Adipose tissue (tissue), 3 donors: ENCODE measurements around the gene TRIM7. TPM values are rescaled to one million over a fixed set of nuclear protein-coding genes. Genes with fewer than 3 reads are reported as not detected.
"Not testable (repeated sequence)": the region's sequence is repeated elsewhere in the genome, so short reads cannot be mapped to it uniquely, and the experiment has no call there.

Experiments
- H3K27ac ChIP-seq: one replicate; pipeline ENCODE4 v1.5.1; 2013; ENCODE audit warnings: low read depth, low read length
- WGBS, 3 donors: extraction: QIAGEN DNeasy Blood & Tissue Kit; methylation state at CpG; one replicate each; pipeline ENCODE4 v1.1.7; 2013; 5-methylcytosine and 5-hydroxymethylcytosine counted together
- polyA plus RNA-seq, 3 donors: library from polyadenylated mRNA; stranded (reverse); fragments of 200-250 nt; gene quantifications; one replicate each; pipeline ENCODE4 v1.2.3, GENCODE V29; 2013
- donor health status: healthy with polysubstance abuse.
- donor health status: Bipolar disorder and iron deficiency.
- donor health status: healthy.

The TRIM7 gene
- polyA plus RNA-seq, 3 donors: 1.1 to 8.9 (median 3.3) TPM

DNA sequence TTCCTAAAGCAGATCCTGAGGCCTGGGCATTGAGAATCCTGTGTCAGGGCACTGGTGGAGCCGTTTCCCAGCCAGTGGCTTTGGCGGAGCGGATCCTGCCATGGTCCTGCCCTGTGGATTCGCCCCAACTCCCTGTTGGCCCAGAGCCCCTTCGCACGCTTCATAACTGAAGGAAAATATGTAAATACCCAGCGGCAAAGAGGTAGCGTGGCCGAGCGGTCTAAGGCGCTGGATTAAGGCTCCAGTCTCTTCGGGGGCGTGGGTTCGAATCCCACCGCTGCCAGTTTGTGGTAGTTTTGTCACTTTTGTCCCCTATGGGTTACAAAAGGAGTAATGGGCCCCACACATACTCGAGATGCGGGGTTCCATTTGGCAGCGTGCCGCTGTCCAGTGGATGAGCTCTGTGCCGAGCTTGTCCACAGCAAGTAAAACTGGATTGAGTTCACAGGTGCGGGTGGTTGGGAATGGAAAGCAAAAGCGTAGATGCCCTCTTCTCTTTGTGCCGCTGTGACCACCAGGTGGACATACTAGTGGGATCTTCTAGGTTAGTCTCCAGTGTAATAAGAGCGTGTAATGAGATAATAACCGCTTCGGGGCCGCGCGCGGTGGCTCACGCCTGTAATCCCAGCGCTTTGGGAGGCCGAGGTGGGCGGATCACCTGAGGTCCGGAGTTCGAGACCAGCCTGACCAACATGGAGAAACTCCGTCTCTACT lies 17.3 kb downstream of the TRIM7 start:
- H3K27ac ChIP-seq: no peak overlapping the region
- 2 to 6% (median 3%) methylated on average over 37 of the region's 37 CpGs for WGBS, 3 donors

DNA sequence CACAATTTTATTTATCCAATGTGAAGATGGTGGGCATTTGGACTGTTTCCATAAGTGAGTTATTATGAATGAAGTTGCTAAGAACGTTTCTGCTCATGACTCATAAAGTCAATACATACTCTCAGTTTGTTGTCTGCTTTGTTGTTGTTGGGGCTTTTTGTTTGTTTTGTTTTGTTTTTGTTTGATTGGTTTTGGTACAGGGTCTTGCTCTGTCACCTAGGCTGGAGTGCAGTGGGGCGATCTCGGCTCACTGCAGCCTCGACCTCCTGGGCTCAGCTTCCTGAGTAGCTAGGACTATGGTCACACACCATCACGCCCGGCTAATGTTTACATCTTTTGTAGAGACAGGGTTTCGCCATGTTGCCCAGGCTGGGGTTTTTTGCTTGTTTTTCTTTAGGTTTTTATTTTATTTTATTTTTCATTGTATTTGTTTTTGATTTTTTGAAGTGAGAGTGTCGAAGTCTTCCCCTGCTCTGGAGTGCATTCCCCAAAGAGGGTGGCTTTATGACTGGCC lies 18.0 kb downstream of the TRIM7 start:
- 44 to 59% (median 50%) methylated on average over 8 of the region's 8 CpGs for WGBS, 3 donors
- H3K27ac ChIP-seq: no peak overlapping the region

DNA sequence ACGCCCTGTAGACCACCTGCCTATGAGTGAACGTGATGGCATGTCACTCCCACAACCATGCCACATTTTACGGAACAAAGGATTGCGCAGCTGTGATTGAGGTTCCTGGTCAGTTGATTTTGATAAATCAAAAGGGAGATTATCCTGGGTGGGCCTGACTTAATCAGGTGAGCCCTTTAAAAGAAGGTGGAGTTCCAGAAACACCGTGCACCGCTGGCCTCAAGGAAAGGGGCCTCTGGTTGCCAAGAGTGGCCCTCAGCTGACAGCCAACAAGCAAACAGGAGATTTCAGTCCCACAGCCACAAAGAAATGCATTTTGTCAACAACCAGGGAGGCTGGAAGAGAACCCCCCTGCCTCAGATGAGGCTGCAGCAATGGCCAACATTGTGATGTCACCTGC lies 19.0 kb downstream of the TRIM7 start:
- H3K27ac ChIP-seq: no peak overlapping the region
- 77 to 87% (median 85%) methylated on average over 6 of the region's 6 CpGs for WGBS, 3 donors

DNA sequence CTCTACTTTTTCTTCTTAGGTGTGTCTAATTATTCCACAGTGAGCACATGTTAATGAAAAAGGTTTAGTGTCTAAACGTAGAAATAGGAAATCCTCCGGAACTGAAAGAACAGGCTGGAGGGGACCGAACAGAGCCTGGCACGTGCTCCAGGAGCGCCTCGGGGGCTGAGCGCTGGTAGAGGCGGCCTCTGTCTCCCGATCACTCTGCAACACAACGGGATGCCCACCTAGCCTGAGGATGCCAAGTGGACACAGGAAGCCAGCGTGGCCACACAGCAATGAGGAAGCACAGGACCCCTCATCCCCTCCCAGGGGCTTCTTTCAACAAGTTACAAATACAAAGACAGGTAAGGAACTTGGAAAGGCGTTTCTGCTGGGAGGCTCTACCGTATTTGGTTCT lies 19.4 kb downstream of the TRIM7 start:
- H3K27ac ChIP-seq: no peak overlapping the region
- 83 to 91% (median 89%) methylated on average over 13 of the region's 13 CpGs for WGBS, 3 donors

DNA sequence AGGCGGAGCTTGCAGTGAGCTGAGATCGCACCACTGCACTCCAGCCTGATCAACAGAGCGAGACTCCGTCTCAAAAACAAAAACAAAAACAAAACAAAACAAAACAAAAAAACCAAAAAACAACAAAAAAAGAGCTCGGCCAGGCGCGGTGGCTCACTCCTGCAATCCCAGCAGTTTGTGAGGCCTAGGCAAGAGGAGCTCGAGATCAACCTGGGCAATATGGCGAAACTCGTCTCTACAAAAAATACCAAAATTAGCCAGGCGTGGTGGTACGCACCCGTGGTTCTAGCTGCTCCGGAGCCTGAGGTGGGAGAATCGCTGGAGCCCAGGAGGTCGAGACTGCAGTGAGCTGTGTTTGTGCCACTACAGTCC lies 20.2 kb downstream of the TRIM7 start:
- no peak overlapping the region for H3K27ac ChIP-seq

DNA sequence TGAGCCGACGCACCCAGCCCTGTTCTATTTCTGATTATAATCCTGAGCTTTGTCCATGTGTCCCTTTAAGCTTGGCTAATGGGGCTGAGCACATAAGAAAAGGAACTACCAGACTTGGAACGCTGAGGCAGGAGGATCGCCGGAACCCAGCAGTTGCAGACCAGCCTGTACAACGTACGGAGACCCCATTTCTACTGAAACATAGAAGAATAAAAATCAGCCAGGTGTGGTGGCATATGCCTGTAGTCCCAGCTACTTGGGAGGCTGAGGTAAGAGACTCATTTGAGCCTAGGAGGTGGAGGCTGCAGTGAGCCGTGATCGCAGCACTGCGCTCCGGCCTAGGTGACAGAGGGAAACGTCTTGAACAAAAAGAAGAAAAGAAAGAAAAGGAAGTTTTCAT lies 22.3 kb downstream of the TRIM7 start:
- no peak overlapping the region for H3K27ac ChIP-seq
- WGBS, 3 donors: 54 to 74% (median 61%) methylated on average over 12 of the region's 12 CpGs

More for the DNA sequence above, 20.2 kb downstream of the TRIM7 start:
- 70 to 86% (median 79%) methylated on average over 15 to 16 of the region's 16 CpGs for WGBS, 3 donors

DNA sequence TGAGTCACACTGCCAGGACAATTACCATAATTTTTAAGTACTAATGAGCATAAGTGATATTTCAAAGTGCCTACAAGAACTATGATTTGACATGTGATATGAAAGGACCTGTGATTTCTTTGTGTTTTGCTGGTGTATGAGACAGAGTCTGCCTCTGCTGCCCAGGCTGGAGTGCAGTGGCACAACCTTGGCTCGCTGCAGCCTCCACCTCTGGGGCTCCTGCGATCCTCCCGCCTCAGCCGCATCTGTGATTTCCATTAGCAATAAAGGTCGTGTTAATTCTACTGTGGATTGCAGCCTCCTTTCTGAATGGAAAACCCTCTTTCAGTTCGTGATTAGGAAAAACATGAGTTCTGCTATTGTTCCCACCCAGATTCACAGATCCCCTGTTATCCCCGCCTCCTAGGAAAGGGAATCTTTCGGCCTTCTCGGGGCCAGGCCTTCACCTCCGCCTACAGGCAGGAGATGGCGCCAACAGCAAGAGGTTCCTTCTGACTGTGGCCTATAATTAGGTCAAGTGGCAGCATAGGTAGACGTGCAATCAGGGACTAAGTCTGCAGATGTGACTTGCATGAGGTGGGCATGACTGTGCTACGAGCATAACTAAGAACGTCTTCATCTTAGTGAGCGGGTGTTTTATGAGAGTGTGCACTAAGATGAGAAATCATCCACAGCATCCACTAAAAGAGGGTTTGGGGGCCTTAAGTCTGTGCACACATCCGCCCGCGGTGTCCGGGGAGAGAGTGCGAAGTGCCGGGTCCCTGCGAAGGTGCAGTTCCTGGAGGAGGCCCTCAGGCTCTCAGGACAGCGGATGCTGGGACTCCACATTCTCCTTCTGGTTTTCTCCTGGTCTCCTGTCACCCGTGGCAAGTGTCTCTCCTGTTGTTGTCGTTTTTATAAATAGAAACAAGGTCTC lies 23.1 kb downstream of the TRIM7 start:
- H3K27ac ChIP-seq: no peak overlapping the region
- WGBS, 3 donors: 42 to 49% (median 45%) methylated on average over 25 of the region's 25 CpGs

DNA sequence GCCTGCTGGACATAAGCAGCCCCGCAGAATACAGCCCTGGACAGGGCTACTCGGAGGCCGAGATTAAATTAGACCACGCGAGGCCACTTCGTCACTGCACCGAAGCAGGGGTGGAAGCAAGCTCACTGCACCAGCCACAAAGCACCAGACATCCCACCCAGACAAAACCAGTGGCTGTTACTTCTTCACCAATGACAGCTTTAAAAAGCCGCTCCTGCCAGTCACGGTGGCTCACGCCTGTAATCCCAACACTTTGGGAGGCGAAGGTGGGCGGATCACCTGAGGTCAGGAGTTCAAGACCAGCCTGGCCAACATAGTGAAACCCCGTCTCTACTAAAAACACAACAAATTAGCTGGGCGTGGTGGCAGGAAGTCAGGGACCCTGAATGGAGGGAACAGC lies 27.4 kb downstream of the TRIM7 start:
- not testable (repeated sequence) for H3K27ac ChIP-seq
- WGBS, 3 donors: 72 to 77% (median 75%) methylated on average over 14 of the region's 14 CpGs

DNA sequence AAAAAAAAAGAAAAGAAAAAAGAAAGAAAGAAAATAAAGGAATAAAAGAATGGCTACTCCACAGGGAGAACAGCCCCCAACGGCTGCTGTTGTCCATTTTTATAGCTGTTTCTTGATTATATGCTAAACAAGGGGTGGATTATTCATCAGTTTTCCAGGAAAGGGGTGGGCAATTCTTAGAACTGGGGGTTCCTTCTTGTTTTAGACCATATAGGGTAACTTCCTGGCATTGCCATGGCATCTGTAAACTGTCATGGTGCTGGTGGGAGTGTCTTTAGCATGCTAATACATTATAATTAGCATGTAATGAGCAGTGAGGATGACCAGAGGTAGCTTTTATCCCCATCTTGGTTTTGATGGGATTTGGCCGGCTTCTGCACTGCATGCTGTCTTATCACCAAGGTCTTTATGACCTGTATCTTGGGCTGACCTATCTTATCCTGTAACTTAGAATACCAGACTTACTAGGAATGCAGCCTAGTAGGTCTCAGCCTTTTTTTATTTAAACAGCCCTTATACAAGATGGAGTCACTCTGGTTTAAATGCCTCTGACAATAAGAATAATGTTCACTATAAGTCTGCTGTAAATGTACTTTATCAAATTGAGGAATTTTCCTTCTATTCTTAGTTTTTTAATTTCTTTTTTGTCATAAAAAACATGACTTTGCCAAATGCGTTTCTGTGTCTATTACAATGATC lies 28.6 kb downstream of the TRIM7 start:
- no peak overlapping the region for H3K27ac ChIP-seq
- WGBS, 3 donors: 47 to 67% (median 62%) methylated on average over 3 of the region's 3 CpGs

DNA sequence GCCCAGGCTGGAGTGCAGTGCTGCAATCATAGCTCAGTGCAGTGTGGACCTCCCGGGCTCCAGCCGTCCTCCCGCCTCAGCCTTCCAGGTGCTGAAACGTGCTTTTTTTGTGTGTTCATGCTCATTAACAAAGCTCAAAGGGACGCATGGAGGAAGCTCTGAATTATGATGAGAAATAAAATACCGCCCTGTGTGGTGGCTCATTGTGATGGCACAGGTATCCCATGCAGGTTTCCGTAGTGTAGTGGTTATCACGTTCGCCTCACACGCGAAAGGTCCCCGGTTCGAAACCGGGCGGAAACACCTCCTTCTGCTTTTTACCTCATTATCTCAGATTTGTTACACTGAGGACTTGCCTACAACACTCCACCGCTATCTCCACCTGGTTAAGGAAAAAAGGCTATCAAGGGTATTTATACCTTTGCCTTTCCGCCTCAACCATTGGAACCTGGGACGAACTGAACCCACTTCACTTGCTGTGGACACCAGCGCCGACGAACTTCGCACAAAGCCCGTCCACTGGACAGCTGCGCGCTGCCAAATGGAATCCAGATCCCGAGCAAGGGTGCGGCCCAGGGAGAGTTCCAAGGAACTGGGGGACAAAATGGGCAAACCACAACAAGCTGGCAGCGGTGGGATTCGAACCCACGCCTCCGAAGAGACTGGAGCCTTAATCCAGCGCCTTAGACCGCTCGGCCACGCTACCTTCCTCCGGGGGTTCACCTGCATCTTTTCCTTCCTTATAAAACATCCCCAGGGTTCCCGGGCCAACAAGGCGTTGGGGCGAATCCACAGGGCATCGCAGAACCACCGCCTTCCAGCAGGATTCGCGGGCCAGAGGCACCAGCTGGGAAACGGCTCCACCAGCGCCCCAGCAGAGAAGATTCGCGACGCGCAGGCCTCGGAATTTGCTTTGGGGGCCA lies 31.3 kb downstream of the TRIM7 start:
- 5 to 9% (median 5%) methylated on average over 50 of the region's 50 CpGs for whole genome bisulfite sequencing, 3 donors
- H3K27ac ChIP-seq: no peak overlapping the region

DNA sequence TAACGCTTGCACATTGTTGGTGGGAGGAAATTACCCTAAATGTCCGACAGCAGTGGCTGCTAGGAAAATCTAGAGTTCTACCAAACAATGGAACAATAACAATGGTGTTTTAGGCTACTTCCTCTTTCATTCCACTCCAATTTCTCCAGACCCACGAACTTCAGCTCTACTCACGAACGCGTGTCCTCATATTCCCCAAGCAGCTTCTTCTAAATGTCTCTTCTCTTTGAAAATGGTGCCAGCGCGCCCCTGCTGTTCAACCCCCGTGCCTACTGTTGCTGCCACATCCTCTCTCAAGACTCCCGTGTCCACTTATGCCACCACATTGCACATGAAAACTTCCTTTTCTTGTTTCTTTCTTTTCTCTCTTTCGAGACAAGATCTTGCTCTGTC lies 32.0 kb downstream of the TRIM7 start:
- H3K27ac ChIP-seq: no peak overlapping the region
- WGBS, 3 donors: 5 to 15% (median 10%) methylated on average over 11 of the region's 11 CpGs

DNA sequence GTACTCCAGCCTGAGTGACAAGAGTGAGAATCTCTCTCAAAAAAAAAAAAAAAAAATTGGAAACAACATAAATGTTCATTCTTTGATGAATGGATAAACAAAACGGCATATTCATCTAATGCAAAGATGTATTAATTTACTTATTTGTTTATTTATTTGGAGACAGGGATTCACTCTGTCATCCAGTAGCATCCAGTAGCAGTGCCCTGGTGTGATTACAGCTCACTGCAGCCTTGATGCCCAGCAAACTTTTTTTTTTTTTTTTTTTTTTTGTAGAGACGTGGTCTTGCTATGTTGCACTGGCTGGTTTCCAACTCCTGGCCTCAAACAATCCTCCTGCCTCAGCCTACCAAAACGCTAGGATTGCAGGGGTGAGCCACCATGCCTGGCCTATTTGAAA lies 33.2 kb downstream of the TRIM7 start:
- H3K27ac ChIP-seq: no peak overlapping the region
- 33 to 56% (median 52%) methylated on average over 3 of the region's 3 CpGs for whole genome bisulfite sequencing, 3 donors

DNA sequence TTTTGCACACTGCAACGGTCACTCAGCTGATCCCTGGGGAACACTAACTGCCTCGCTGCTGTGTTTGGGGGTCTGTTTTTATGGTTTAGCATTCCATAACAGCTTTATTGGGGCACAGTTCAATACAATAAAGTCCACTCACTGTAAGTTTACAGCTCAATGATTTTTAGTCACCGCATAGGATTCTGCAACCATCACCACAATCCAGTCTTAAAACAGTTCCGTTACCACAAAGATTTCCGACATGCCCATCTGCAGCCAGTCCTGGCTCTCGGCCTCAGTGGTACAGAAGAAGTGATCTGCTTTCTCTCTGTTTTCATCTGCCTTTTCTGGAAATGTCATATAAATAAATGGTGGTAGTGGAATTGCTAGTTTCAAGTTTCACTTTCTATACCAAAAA lies 34.0 kb downstream of the TRIM7 start:
- WGBS, 3 donors: 45 to 48% (median 47%) methylated on average over 6 of the region's 6 CpGs
- H3K27ac ChIP-seq: no peak overlapping the region

DNA sequence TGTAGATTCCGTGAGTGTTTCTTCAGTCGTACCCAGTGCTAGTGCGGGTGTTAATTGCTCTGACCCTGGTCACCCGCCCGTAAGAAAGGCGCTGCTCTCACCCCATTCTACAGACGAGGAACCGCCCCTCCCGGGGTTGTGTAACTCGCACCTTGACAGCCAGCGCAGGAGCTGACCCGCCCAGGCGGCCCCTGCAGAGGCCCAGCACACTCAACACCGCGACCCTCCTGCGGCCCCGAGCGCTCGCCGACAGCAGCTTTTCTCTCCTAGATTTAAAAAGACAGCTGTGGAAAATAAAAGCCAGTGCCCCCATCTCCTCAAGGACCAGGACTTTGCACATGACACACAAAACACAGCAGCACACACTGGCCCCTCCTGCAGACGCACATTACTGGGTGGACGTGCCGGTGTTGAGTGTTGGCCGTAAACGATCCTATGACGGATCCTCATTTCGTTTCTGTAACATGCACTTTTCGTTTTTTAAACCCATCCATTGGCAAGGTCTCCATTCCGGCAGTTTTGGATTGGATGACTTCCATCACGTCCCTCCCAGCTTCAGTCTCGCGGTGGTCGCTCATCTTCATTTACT lies 34.7 kb downstream of the TRIM7 start:
- H3K27ac ChIP-seq: no peak overlapping the region
- WGBS, 3 donors: 10 to 19% (median 17%) methylated on average over 33 of the region's 33 CpGs

DNA sequence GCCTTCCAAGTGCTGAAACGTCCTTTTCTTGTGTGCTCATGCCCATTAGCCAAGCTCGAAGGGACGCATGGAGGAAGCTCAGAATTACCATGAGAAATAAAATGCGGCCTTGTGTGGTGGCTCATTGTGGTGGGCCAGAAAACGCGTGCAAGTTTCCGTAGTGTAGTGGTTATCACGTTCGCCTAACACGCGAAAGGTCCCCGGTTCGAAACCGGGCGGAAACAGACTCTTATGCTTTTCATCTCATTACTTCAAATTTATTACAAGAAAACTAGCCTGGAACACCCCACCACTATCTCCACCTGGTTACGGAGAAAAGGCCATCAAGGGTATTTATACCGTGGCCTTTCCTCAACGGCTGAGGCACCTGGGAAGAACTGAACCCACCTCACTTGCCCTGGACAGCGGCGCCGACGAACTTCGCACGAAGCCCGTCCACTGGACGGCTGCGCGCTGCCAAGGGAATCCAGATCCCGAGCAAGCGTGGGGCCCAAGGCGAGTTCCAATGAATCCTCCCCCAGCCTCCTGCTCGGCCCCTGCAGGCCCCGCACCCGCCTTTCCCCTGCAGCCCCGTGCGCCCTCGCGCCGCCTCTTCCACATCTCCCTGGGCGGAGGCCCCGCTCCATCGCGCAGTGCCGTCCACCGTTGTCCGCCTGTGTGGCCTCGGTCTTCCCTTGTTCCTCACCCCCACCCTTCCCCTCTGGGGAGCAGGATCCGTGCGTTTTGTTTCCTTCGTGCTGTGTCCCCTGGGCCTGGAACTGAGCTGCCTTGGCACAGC lies 35.3 kb downstream of the TRIM7 start:
- WGBS, 3 donors: 4 to 16% (median 8%) methylated on average over 47 to 50 of the region's 50 CpGs
- not testable (repeated sequence) for H3K27ac ChIP-seq

DNA sequence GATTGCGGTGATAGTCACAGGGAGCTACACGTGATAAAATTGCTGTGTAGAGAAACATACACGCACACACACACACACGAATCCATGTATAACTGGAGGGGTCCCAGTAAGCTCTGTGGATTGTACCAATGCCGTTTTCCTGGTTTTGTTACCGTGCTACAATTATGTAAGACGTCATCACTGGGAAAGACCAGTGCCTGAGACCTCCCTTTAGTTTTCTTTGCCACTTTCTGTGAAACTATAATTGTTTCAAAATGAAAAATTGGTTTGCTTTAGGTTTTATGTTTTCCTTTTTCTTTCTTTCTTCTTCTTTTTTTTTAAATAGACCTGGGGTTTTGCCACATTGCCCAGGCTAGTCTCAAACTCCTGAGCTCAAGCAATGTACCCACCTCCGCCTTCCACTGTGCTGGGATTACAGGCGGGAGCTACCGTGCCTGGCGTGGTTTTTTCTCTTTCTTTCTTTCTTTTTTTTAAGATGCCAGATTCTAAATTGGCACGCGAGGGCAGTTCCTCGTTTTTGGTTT lies 36.3 kb downstream of the TRIM7 start:
- WGBS, 3 donors: 29 to 42% (median 41%) methylated on average over 13 to 14 of the region's 14 CpGs
- no peak overlapping the region for H3K27ac ChIP-seq
